AG09309 (cell line): ENCODE results near the gene CHRND.

ENCODE experiments used
- DNase-seq: peaks from one replicate; pipeline ENCODE4 v3.0.0-alpha.2; 2010; ENCODE audit warnings: low read depth
- H3K4me3 ChIP-seq: 2 replicates; pipeline ENCODE4 v1.5.1; 2011; ENCODE audit warnings: mild to moderate bottlenecking, low read depth, low read length, moderate library complexity; ENCODE audit not compliant: control insufficient read depth
- CTCF ChIP-seq: IDR thresholded peaks from 2 replicates; pipeline ENCODE4 v1.5.1; 2011; ENCODE audit warnings: mild to moderate bottlenecking, low read depth, low read length, inconsistent platforms; ENCODE audit not compliant: insufficient read depth, control insufficient read depth; ENCODE audit errors: missing control alignments

The CHRND gene

GRCh38 chr2:232533944-232534710 lies 8.2 kb downstream of the CHRND start:
- no peak for DNase-seq
- no peak overlapping the region for H3K4me3 ChIP-seq
- no peak for TF ChIP-seq CTCF

- DNase-seq, result no peak
- no peak overlapping the region for H3K4me3 ChIP-seq
- no peak for TF ChIP-seq CTCF
Observed at GRCh38 chr2:232534940-232535651, 9.1 kb downstream of the CHRND start.

- no peak for DNase-seq
- H3K4me3 ChIP-seq, result no peak overlapping the region
- no peak for TF ChIP-seq CTCF
Observed at GRCh38 chr2:232535761-232536530, 10.0 kb downstream of the CHRND start.

- no peak for DNase-seq
- no peak overlapping the region for H3K4me3 ChIP-seq
- no peak for TF ChIP-seq CTCF
Observed at GRCh38 chr2:232537079-232537478, 11.1 kb downstream of the CHRND start.

- no peak overlapping the region for H3K4me3 ChIP-seq
- TF ChIP-seq CTCF, result no peak
- DNase-seq, result no peak
Observed at GRCh38 chr2:232537499-232537898, 11.5 kb downstream of the CHRND start.

GRCh38 chr2:232538671-232539070 lies 12.7 kb downstream of the CHRND start:
- no peak for TF ChIP-seq CTCF
- no peak overlapping the region for H3K4me3 ChIP-seq
- no peak for DNase-seq
